Karpas-422 (cell line): ENCODE measurements around the gene RLF. TPM values are rescaled to one million over a fixed set of nuclear protein-coding genes. Genes with fewer than 3 reads are reported as not detected.
"Not testable (repeated sequence)": the region's sequence is repeated elsewhere in the genome, so short reads cannot be mapped to it uniquely, and the experiment has no call there.

Source experiments
- DNase-seq: peaks from one replicate; pipeline ENCODE4 v3.0.0-alpha.2; 2015
- H2AFZ ChIP-seq: fragments of 200-600 bp; sonication (generic); 2 replicates; pipeline ENCODE4 v1.6.1; 2014; ENCODE audit warnings: antibody characterized with exemption, low read length, mixed read lengths
- H3K27ac ChIP-seq: fragments of 200-600 bp; sonication (generic); 2 replicates; pipeline ENCODE4 v1.5.1; 2014; ENCODE audit warnings: mild to moderate bottlenecking, low read length, moderate library complexity
- H3K27me3 ChIP-seq: fragments of 200-600 bp; sonication (generic); 2 replicates; pipeline ENCODE4 v1.6.1; 2014; ENCODE audit warnings: low read length, mixed read lengths
- H3K36me3 ChIP-seq: fragments of 200-600 bp; sonication (generic); 2 replicates; pipeline ENCODE4 v1.6.1; 2014; ENCODE audit warnings: low read length, mixed read lengths; ENCODE audit not compliant: insufficient read depth
- H3K4me1 ChIP-seq: fragments of 200-600 bp; sonication (generic); 2 replicates; pipeline ENCODE4 v1.6.1; 2014; ENCODE audit warnings: mild to moderate bottlenecking, low read length, mixed read lengths
- H3K4me2 ChIP-seq: fragments of 200-600 bp; sonication (generic); 2 replicates; pipeline ENCODE4 v1.6.1; 2014; ENCODE audit warnings: low read length, low read depth, mild to moderate bottlenecking; ENCODE audit not compliant: poor library complexity, severe bottlenecking
- H3K4me3 ChIP-seq: fragments of 200-600 bp; sonication (generic); 2 replicates; pipeline ENCODE4 v1.5.1; 2014; ENCODE audit warnings: mild to moderate bottlenecking, antibody characterized with exemption, low read length, mixed read lengths
- H3K79me2 ChIP-seq: fragments of 200-600 bp; sonication (generic); 2 replicates; pipeline ENCODE4 v1.6.1; 2014; ENCODE audit warnings: mild to moderate bottlenecking, low read length, mixed read lengths
- H3K9ac ChIP-seq: fragments of 200-600 bp; sonication (generic); 2 replicates; pipeline ENCODE4 v1.6.0; 2014; ENCODE audit warnings: low read length
- H3K9me2 ChIP-seq: fragments of 200-600 bp; sonication (generic), shearing (Covaris generic); replicated peaks from 2 replicates; pipeline ENCODE4 v1.6.0; 2014; ENCODE audit warnings: mild to moderate bottlenecking, low read length, moderate library complexity; ENCODE audit not compliant: insufficient read depth
- H3K9me3 ChIP-seq: fragments of 300-700, 200-600 bp; sonication (generic); 2 replicates; pipeline ENCODE4 v1.6.1; 2014; ENCODE audit warnings: low read length, mixed read lengths
- H4K20me1 ChIP-seq: fragments of 200-600 bp; sonication (generic); 2 replicates; pipeline ENCODE4 v1.6.1; 2014; ENCODE audit warnings: mild to moderate bottlenecking, antibody characterized with exemption, low read length, low read depth; ENCODE audit not compliant: insufficient read depth
- total RNA-seq: library from RNA; depleted of rRNA; stranded (reverse); fragments of >200 nt; shearing (Covaris generic); gene quantifications from 2 replicates; pipeline ENCODE4 v1.2.3, GENCODE V29; 2014; ENCODE audit warnings: low replicate concordance

The RLF gene
- total RNA-seq, 1 experiment from 2014 or later, result 33.5 TPM

DNA sequence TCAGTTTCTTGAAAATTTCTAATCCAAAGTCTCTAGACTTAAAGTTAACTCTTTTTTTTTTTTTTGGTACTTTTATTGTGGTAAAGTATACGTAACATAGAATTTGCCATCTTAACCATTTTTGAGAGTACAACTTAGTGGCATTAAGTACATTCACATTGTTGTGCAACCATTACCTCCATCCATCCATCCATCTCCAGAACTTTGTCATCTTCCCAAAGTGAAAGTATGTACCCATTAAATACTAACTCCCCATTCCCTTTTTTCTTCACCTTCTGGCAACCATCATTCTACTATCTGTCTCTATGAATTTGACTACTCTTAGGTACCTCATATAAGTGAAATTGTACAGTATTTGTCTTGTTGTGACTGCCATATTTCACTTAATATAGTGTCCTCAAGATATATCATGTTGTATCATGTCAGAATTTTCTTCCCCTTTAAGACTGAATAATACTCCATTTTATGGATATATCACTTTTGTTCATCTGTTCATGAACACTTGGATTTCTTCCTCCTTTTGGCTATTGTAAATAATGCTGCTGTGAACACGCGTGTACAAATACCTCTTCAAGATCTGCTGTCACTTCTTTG, 18.4 kb downstream of the RLF start:
- peaks cover 13% of the 10 kb centered on the region for H4K20me1 ChIP-seq
- H3K36me3 ChIP-seq, result no peaks in the 10 kb centered on the region
- no peak overlapping the region for H2AFZ ChIP-seq
- no peaks in the 10 kb centered on the region for H3K27me3 ChIP-seq
- H3K4me1 ChIP-seq, result peaks cover 47% of the 10 kb centered on the region
- H3K9me3 ChIP-seq, result no peaks in the 10 kb centered on the region
- no peak overlapping the region for H3K4me3 ChIP-seq
- no peak overlapping the region for H3K4me2 ChIP-seq
- H3K27ac ChIP-seq, result no peak overlapping the region
- H3K9ac ChIP-seq, result no peak overlapping the region
- peaks cover 100% of the 10 kb centered on the region for H3K79me2 ChIP-seq
- H3K9me2 ChIP-seq, result no peaks in the 10 kb centered on the region
- no peak for DNase-seq

GRCh38 chr1:40183055-40183710, 22.0 kb downstream of the RLF start:
- H3K9ac ChIP-seq, result no peak overlapping the region; the same call in 1 of the 2 replicates
- no peak overlapping the region for H2AFZ ChIP-seq
- H3K27ac ChIP-seq, result peak overlapping the region; percentile 65
- no peaks in the 10 kb centered on the region for H4K20me1 ChIP-seq
- no peaks in the 10 kb centered on the region for H3K9me2 ChIP-seq
- H3K36me3 ChIP-seq, result no peaks in the 10 kb centered on the region
- no peaks in the 10 kb centered on the region for H3K27me3 ChIP-seq
- peak; percentile 70 for DNase-seq
- H3K79me2 ChIP-seq, result peaks cover 96% of the 10 kb centered on the region
- no peaks in the 10 kb centered on the region for H3K9me3 ChIP-seq
- H3K4me1 ChIP-seq, result peaks cover 79% of the 10 kb centered on the region
- no peak overlapping the region for H3K4me3 ChIP-seq
- H3K4me2 ChIP-seq, result peak overlapping the region; percentile 11

DNA sequence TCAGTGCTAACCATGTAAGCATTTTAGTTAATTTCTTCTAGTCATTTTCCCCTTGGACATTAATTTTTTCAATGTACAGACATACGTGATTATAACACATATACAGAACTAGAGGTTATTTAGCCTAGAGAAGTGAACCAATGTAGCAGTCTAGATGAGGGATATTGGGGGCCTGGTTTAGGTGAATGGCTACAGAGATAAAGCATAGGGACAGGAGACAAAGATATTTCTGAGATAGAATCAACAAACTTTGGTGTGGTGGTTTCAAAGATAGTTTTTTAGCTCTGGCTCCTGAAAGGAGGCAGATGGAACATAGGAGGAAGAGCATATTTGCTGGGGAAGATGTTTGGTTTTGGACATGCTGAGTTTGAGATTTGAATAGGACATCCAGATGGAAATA, 23.0 kb downstream of the RLF start:
- H3K36me3 ChIP-seq, result peaks cover 6% of the 10 kb centered on the region
- H3K9ac ChIP-seq, result no peak overlapping the region
- H3K4me1 ChIP-seq, result peaks cover 85% of the 10 kb centered on the region
- no peaks in the 10 kb centered on the region for H4K20me1 ChIP-seq
- no peak overlapping the region for H3K4me2 ChIP-seq
- no peaks in the 10 kb centered on the region for H3K27me3 ChIP-seq
- no peak overlapping the region for H3K4me3 ChIP-seq
- H3K9me3 ChIP-seq, result no peaks in the 10 kb centered on the region
- no peak overlapping the region for H2AFZ ChIP-seq
- peak overlapping the region; percentile 65 for H3K27ac ChIP-seq
- DNase-seq, result no peak
- 0 out of 2 replicates have a peak, but pooled peaks cover 5% of the 10 kb centered on the region for H3K9me2 ChIP-seq
- H3K79me2 ChIP-seq, result peaks cover 96% of the 10 kb centered on the region

GRCh38 chr1:40185951-40186864, 25.0 kb downstream of the RLF start:
- Histone ChIP-seq H3K27ac (peak overlapping the region; percentile 92), H4K20me1 (no peaks in the 10 kb centered on the region), H3K9me3 (no peaks in the 10 kb centered on the region), H3K9me2 (0 out of 2 replicates have a peak, but pooled peaks cover 5% of the 10 kb centered on the region), H3K36me3 (peaks cover 17% of the 10 kb centered on the region), H3K4me2 (peak overlapping the region; percentile 61), H3K9ac (peak overlapping the region; percentile 47), H3K4me3 (peak overlapping the region; percentile 26; the same call in 1 of the 2 replicates), H3K79me2 (peaks cover 96% of the 10 kb centered on the region), H3K27me3 (no peaks in the 10 kb centered on the region), H2AFZ (no peak overlapping the region), H3K4me1 (peaks cover 81% of the 10 kb centered on the region)
- peak; percentile 86 for DNase-seq

- DNase-seq, result peak; percentile 73
- Histone ChIP-seq H3K4me1 (peaks cover 69% of the 10 kb centered on the region), H3K9ac (0 out of 2 replicates have a peak overlapping the region, but pooled peaks have one; percentile 47), H3K36me3 (peaks cover 26% of the 10 kb centered on the region), H3K27me3 (no peaks in the 10 kb centered on the region), H3K79me2 (peaks cover 96% of the 10 kb centered on the region), H3K27ac (peak overlapping the region; percentile 92), H4K20me1 (no peaks in the 10 kb centered on the region), H2AFZ (no peak overlapping the region), H3K4me3 (peak overlapping the region; percentile 2; the same call in 1 of the 2 replicates), H3K9me2 (0 out of 2 replicates have a peak, but pooled peaks cover 5% of the 10 kb centered on the region), H3K4me2 (peak overlapping the region; percentile 61), H3K9me3 (no peaks in the 10 kb centered on the region)
Observed at GRCh38 chr1:40187399-40187798, 26.2 kb downstream of the RLF start.

GRCh38 chr1:40194639-40195038, 33.5 kb downstream of the RLF start:
- H3K9ac ChIP-seq, H3K9me2 ChIP-seq, H4K20me1 ChIP-seq, H3K27ac ChIP-seq, H3K4me3 ChIP-seq, DNase-seq, H3K27me3 ChIP-seq, H3K4me1 ChIP-seq, H3K9me3 ChIP-seq, H3K4me2 ChIP-seq, H2AFZ ChIP-seq: not testable (repeated sequence)
- Histone ChIP-seq H3K79me2 (peaks cover 84% of the 10 kb centered on the region), H3K36me3 (peaks cover 54% of the 10 kb centered on the region)

DNA sequence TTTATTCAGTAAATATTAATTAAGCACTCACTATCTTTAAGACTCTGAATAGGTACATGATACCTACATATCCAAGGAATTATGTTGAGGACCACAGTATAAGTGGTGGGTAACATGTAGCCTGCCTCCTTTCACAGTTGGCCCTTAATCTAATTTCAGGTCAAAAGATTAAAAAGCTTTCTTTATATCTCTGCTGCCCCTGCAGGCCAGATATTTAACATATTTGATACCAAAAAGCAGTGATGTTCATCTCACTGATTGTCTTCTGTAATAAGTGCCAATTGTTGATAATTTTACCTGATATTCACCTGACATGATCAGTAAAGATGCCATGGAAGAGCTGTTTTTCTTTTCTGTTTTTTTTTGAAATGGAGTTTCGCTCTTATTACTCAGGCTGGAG, 36.5 kb downstream of the RLF start:
- Histone ChIP-seq H3K27me3 (no peaks in the 10 kb centered on the region), H3K27ac (no peak overlapping the region), H3K79me2 (peaks cover 70% of the 10 kb centered on the region), H3K4me2 (no peak overlapping the region), H3K36me3 (peaks cover 41% of the 10 kb centered on the region; the same call in 1 of the 2 replicates), H3K4me3 (no peak overlapping the region), H4K20me1 (0 out of 2 replicates have a peak, but pooled peaks cover 3% of the 10 kb centered on the region), H3K9ac (no peak overlapping the region), H3K9me3 (no peaks in the 10 kb centered on the region), H2AFZ (no peak overlapping the region), H3K4me1 (no peaks in the 10 kb centered on the region), H3K9me2 (no peaks in the 10 kb centered on the region)
- DNase-seq, result peak; percentile 61

DNA sequence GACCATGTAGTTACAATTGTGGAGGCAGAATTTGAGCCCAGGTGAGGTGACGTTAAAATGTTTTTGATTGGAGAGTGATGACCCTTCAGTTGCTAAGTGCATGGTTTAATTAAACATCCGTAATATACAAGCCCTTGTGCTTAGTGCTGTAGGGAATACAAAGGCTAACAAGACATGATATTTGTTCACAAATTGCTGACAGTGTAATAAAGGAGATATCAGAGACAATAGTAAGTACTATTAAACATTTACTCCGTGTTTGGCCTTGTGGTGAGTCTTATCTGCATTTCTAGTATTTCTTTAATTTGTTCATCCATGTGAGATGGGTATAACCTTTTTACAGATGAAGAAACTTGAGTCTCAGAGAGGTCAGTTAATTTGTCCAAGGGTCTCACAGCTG, 37.9 kb downstream of the RLF start:
- Histone ChIP-seq H3K36me3 (peaks cover 31% of the 10 kb centered on the region; the same call in 1 of the 2 replicates), H4K20me1 (no peaks in the 10 kb centered on the region), H3K27me3 (no peaks in the 10 kb centered on the region), H3K9me3 (no peaks in the 10 kb centered on the region), H3K9ac (no peak overlapping the region), H3K4me1 (no peaks in the 10 kb centered on the region), H3K79me2 (peaks cover 64% of the 10 kb centered on the region), H3K27ac (no peak overlapping the region), H3K4me3 (no peak overlapping the region), H3K9me2 (no peaks in the 10 kb centered on the region), H2AFZ (no peak overlapping the region), H3K4me2 (no peak overlapping the region)
- no peak for DNase-seq
